ENCODE results near the gene USP51.
"Not testable (repeated sequence)": the region's sequence is repeated elsewhere in the genome, so short reads cannot be mapped to it uniquely, and the experiment has no call there.

Gene USP51

DNA sequence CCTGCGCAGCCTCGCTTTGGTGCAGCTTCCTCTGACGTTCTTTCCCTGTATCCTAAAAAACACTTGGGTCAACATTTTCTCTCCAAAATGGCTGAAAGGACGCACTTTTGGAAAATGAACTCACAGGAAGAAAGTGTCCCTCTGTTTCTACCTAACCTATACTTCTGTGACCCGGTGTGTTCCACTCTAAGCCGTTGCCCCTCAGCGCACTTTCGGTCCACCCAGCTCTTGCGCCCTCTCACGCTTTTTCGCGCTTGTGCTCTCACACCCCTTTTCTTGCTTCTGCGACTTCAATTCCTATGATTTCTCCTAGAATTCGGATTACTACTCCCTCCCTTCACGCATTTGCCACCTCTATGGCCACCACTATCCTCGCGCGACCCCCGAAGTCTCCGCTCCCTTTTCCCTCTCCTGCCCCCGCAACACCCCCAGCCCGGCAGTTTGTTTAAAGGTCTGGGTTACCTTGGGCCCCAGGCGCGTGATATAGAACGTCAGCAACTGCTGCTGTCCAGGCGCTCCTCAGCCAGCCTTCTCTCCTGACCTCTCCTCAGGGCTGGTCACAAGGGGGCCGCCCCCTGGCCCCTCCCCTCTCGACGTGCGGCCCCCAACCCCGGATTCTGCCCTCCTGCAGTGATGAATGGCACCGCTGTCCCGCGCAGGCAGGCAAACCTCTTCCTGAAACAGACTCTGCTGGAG lies at the start of gene USP51:
TSS of gene USP51 (minus strand) at position 535 of the 696 bp plus-strand sequence. CDS start 909 bp downstream, outside the sequence.
- Histone ChIP-seq H3K27me3 (ENCODE audit: control insufficient read depth, insufficient read depth, low read length) (no peaks in the 10 kb centered on the region), H3K9ac (ENCODE audit: low read length) (peak within 1 kb of the TSS; percentile 70), H3K4me1 (ENCODE audit: control insufficient read depth, insufficient read depth, low read length) (no peaks in the 10 kb centered on the region), H3K36me3 (ENCODE audit: control insufficient read depth, insufficient read depth, low read length) (no peaks in the 10 kb centered on the region), H3K9me3 (ENCODE audit: control insufficient read depth, low read length) (no peaks in the 10 kb centered on the region), H3K4me3 (ENCODE audit: low read length) (peak within 1 kb of the TSS; percentile 60)

DNA sequence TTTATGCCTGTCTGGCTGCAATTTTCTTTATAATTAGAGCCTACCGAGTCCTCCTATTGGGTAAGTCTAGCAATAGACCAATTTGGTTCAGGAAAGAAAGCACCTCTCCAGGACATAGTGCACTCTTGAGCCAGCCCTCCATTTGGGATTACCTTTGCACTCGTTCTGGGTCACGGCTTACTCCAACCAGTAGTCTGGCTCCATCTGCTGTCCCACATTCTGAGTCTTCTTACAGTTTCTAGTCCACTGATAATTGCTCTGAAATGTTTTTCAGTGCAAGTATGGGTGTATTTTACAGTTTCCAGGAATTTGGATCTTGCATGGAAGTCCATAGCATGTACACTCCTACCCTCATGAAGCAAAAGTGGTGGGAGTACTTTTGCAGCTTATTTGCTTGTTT lies 34.8 kb upstream of the USP51 start:
- H3K36me3 ChIP-seq (ENCODE audit: control insufficient read depth, insufficient read depth, low read length) = no peaks in the 10 kb centered on the region
- no peak overlapping the region for H3K9ac ChIP-seq (ENCODE audit: low read length)
- H3K4me3 ChIP-seq (ENCODE audit: low read length) = no peak overlapping the region
- H3K9me3 ChIP-seq (ENCODE audit: control insufficient read depth, low read length) = no peaks in the 10 kb centered on the region
- H3K27me3 ChIP-seq (ENCODE audit: control insufficient read depth, insufficient read depth, low read length) = no peaks in the 10 kb centered on the region
- no peaks in the 10 kb centered on the region for H3K4me1 ChIP-seq (ENCODE audit: control insufficient read depth, insufficient read depth, low read length)

DNA sequence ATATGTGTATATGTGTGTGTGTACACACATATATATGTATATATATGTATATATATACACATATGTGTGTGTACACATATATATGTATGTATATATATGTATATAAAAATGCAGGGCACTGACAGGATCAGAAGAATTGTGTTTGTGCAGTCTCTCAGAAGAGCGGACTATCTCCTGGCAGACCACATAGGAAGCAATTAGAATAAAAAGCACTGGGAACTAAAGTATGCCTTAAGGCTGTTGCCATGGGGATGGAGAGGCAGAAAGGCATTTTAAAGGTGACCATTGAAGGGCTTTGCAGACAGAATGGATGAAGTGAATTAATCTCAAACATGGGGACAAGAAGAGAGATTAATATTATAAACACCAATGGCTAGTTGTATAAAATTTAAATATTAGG lies 33.7 kb upstream of the USP51 start:
- H3K9ac ChIP-seq (ENCODE audit: low read length) = no peak overlapping the region
- no peaks in the 10 kb centered on the region for H3K4me1 ChIP-seq (ENCODE audit: control insufficient read depth, insufficient read depth, low read length)
- no peaks in the 10 kb centered on the region for H3K36me3 ChIP-seq (ENCODE audit: control insufficient read depth, insufficient read depth, low read length)
- H3K4me3 ChIP-seq (ENCODE audit: low read length) = no peak overlapping the region
- no peaks in the 10 kb centered on the region for H3K27me3 ChIP-seq (ENCODE audit: control insufficient read depth, insufficient read depth, low read length)
- H3K9me3 ChIP-seq (ENCODE audit: control insufficient read depth, low read length) = no peaks in the 10 kb centered on the region

DNA sequence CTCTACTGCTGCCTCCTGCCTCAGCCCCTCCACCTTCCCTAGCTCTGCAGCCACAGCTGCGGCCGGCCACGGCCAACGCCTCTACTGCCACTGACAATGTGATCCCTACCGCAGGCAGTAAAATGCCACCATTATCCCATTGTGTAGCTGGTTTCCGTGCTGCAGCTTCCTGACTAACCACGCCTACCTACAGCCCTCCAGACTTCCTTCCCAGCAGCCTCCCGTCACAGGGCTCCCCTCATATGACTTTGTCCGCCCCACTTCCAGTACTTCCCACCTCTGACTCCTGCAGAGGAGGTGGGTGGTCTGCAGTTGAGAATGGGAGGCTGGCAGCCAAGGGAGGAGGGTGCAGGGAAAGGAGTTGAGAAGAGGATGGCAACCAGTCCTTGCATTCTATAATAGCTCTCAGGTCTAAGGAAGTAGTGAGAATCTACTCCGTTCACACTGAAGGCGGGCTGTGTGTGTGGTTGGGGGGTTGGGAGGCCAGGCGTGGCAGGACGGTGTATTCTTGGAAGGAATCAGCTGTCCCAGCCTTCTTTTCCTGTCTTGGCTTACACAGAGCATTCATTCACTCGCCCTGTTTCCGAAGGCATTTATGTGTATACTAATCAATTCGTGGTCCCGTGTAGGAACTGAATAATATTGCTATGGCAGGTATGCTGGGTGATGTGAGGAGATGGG lies 33.1 kb upstream of the USP51 start:
- Histone ChIP-seq H3K36me3 (ENCODE audit: control insufficient read depth, insufficient read depth, low read length) (no peaks in the 10 kb centered on the region), H3K4me1 (ENCODE audit: control insufficient read depth, insufficient read depth, low read length) (no peaks in the 10 kb centered on the region), H3K4me3 (ENCODE audit: low read length) (no peak overlapping the region), H3K9ac (ENCODE audit: low read length) (no peak overlapping the region), H3K9me3 (ENCODE audit: control insufficient read depth, low read length) (no peaks in the 10 kb centered on the region), H3K27me3 (ENCODE audit: control insufficient read depth, insufficient read depth, low read length) (no peaks in the 10 kb centered on the region)

DNA sequence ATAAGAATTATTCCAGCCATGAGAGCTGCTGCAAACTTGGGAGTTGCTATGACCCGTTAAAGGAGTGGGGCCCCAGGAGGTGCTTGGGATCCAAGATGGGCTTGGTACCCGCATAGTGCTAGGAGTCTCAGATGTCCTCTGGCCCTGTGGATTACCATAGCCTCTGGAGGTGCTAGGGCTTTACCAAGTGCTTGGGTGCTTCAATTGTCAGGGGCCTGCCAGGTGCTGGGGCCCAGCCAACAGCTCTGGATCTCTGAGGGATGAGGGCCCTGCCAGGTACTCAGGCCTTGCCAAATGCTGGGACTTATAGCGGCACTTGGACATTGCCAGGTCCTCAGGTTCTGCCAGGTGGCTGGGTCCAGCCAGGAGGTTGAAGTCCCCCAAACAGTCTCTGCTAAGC lies 32.0 kb upstream of the USP51 start:
- Histone ChIP-seq H3K27me3 (ENCODE audit: control insufficient read depth, insufficient read depth, low read length) (no peaks in the 10 kb centered on the region), H3K4me3 (ENCODE audit: low read length) (no peak overlapping the region), H3K36me3 (ENCODE audit: control insufficient read depth, insufficient read depth, low read length) (no peaks in the 10 kb centered on the region), H3K4me1 (ENCODE audit: control insufficient read depth, insufficient read depth, low read length) (no peaks in the 10 kb centered on the region), H3K9ac (ENCODE audit: low read length) (no peak overlapping the region), H3K9me3 (ENCODE audit: control insufficient read depth, low read length) (no peaks in the 10 kb centered on the region)

DNA sequence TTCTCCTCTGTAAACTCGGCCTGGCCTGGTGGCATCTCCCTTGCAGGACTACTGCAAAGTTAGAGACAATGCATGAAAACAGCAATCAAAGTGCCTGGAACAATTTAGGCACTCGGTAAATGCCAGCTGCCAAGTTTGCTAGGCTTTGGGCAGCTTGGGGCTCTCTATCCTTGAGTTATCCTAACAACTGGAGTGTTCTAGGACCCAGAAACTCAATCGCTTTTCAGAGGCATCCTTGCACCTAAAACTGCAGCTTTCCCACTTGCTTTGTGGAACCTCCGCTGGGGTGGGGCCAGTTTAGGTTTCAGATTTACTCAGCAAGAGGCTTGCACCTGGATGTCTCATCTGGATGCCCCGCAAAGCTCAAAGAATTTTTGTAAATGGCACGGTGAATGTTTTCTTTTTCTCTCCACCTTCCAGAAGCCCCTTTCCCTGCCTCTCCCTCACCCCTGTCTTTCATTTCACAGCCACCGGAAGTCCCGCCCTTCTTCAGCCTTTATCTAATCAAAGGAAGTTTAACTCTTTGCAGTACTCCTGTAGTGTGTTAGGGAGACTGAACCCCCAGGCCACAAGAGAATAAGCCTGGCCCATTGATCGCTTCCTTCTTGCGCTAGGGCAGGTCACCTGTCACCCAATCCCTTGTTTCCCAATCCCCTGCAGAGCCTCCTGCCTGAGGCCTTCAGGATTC lies 27.3 kb upstream of the USP51 start:
- not testable (repeated sequence) for H3K4me1 ChIP-seq (ENCODE audit: control insufficient read depth, insufficient read depth, low read length); H3K9me3 ChIP-seq (ENCODE audit: control insufficient read depth, low read length); H3K4me3 ChIP-seq (ENCODE audit: low read length); H3K36me3 ChIP-seq (ENCODE audit: control insufficient read depth, insufficient read depth, low read length); H3K9ac ChIP-seq (ENCODE audit: low read length); H3K27me3 ChIP-seq (ENCODE audit: control insufficient read depth, insufficient read depth, low read length)

DNA sequence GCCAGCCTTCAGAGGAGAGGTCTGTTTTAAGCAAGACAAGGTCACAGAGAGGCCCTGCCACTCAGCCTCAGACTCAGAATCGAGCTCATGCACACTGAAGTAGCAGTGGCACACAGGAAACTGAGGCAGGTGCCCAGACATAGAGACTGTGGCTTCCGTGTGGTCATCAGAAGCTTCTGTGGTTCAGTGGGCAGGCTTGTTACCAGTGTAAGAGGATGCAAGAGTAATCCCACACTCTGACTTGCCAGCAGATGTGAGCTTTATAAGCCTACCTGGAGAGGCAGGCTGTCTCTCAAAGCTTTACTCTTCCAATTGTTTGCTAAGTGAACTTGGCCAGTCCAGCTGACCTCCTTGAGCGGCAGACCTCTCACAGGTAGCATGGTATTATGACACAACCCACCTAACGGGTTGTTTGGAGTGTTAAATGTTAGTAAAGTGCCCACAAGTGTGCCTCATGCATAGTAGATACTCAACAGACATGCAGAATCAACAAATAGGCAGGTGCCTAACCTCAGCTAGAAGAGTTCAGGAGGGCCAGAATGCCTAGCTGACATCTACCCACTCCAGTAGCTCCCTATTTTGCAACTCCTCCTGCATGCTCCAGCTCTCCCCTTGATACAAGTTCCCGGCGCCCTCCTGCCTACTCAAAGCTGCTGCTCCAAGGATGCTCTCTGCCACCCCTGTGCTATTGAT lies 23.5 kb upstream of the USP51 start:
- H3K9ac ChIP-seq (ENCODE audit: low read length); H3K4me3 ChIP-seq (ENCODE audit: low read length); H3K36me3 ChIP-seq (ENCODE audit: control insufficient read depth, insufficient read depth, low read length); H3K9me3 ChIP-seq (ENCODE audit: control insufficient read depth, low read length); H3K27me3 ChIP-seq (ENCODE audit: control insufficient read depth, insufficient read depth, low read length); H3K4me1 ChIP-seq (ENCODE audit: control insufficient read depth, insufficient read depth, low read length): not testable (repeated sequence)

DNA sequence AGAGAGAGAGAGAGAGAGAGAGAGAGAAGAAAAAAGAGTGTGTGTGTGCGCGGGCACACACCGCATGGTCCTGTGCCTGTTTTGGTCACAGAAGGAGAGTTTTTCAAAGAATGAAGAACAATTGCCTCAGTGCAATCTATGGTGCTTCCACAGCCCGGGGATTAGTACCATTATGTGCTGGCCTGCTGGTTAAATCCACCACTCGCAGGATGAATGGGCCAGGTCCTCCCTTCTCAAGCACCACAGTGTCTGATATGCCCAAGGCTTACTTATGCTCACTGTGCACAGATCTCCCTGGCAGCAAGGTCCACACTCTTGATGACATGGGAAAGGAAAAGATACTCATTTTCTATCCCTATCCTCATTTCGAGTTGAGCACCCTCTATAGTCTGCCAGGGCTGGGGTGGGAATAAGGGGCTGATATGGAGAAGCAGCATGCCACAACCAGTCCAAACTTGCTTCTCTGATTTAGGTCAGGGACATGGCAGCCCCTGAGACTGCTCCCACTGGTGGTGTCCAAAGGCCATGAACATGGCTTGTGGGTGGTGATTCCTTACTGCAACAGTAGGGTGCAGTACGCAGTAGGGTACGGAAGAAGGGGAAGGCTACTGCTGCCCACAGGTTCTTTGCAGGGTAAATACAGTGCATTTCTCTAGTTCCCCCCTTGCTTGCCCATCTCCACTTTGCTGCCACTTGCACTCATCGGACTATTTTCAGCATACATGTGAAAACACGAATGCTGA lies 18.9 kb upstream of the USP51 start:
- not testable (repeated sequence) for H3K4me3 ChIP-seq (ENCODE audit: low read length); H3K4me1 ChIP-seq (ENCODE audit: control insufficient read depth, insufficient read depth, low read length); H3K27me3 ChIP-seq (ENCODE audit: control insufficient read depth, insufficient read depth, low read length); H3K9me3 ChIP-seq (ENCODE audit: control insufficient read depth, low read length); H3K9ac ChIP-seq (ENCODE audit: low read length); H3K36me3 ChIP-seq (ENCODE audit: control insufficient read depth, insufficient read depth, low read length)

DNA sequence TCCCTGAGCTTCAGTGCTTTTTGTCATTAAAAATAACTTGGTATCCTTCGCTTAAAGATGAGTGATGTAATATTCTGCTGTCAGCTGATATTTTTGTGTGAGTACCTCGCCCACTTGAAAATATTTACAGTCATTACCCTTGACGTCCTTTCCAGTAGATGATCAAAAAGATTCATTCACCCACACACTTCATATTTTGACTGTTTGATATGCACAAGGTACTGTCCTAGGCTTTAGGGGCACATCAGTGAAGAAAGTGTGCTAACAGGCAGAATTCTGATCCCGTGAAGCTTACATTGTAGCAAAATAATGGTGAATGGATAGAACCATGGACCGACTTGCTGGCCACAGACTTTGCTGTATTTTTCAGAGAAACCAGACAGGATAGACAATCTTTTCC lies 18.1 kb upstream of the USP51 start:
- not testable (repeated sequence) for H3K4me3 ChIP-seq (ENCODE audit: low read length); H3K9ac ChIP-seq (ENCODE audit: low read length); H3K36me3 ChIP-seq (ENCODE audit: control insufficient read depth, insufficient read depth, low read length); H3K27me3 ChIP-seq (ENCODE audit: control insufficient read depth, insufficient read depth, low read length); H3K4me1 ChIP-seq (ENCODE audit: control insufficient read depth, insufficient read depth, low read length); H3K9me3 ChIP-seq (ENCODE audit: control insufficient read depth, low read length)

DNA sequence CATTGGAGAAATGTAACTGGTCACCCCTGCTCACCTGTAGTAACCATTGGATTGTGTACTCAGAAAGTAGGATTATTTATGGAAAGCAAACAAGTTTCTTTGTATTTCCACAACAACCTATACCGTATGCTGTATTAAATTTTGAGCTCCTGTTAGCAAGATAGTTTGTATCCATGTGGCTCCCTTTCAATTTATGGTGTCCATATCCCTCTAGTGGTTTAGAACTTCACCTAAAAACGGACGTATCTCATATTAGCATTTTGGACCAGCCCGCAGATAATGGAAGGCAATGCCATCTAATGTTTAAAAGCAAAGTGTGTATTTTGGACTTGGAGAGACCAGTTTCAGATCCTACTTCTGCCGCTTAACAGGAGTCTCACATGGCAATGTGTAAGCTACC lies 17.4 kb upstream of the USP51 start:
- not testable (repeated sequence) for H3K36me3 ChIP-seq (ENCODE audit: control insufficient read depth, insufficient read depth, low read length); H3K4me1 ChIP-seq (ENCODE audit: control insufficient read depth, insufficient read depth, low read length)

DNA sequence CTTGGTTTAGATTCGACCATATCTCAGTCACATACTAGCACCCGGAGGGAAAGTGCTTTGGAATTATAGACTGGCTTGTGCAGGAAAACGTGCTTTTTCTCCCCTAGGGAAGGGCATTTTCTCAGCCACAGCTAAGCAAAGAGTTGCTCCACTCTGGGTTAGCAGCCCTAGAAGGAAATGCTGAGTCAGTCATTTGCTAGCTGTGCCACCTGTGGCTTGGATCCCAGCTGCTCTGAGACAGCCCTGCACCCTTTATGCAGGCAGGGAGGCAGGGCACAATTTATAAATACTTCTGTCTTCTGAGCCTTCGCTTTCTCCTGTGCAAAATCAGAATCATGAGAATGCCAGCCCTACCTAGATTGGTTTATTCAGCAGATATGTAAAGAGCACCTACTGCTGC lies 1.3 kb upstream of the USP51 start:
- no peaks in the 10 kb centered on the region for H3K4me1 ChIP-seq (ENCODE audit: control insufficient read depth, insufficient read depth, low read length)
- no peaks in the 10 kb centered on the region for H3K9me3 ChIP-seq (ENCODE audit: control insufficient read depth, low read length)
- H3K9ac ChIP-seq (ENCODE audit: low read length) = no peak overlapping the region
- no peaks in the 10 kb centered on the region for H3K27me3 ChIP-seq (ENCODE audit: control insufficient read depth, insufficient read depth, low read length)
- H3K4me3 ChIP-seq (ENCODE audit: low read length) = no peak overlapping the region
- H3K36me3 ChIP-seq (ENCODE audit: control insufficient read depth, insufficient read depth, low read length) = no peaks in the 10 kb centered on the region

More for the DNA sequence above, 17.4 kb upstream of the USP51 start:
- not testable (repeated sequence) for H3K27me3 ChIP-seq (ENCODE audit: control insufficient read depth, insufficient read depth, low read length); H3K9me3 ChIP-seq (ENCODE audit: control insufficient read depth, low read length); H3K4me3 ChIP-seq (ENCODE audit: low read length); H3K9ac ChIP-seq (ENCODE audit: low read length)

Data from mucosa of stomach (tissue), 1 donor.